Measurements from ENCODE around the gene DENND5A. TPM values are rescaled to one million over a fixed set of nuclear protein-coding genes. Genes with fewer than 3 reads are reported as not detected.

The DENND5A gene
- total and polyA plus RNA-seq, 2 of the 8 experiments (the other 6 are each of a cell fraction or from before 2014, with no cell fraction given): 65.7 to 139 TPM

GRCh38 chr11:9170450-9170849 lies 94.7 kb downstream of the DENND5A start:
- POLR2A ChIA-PET (ENCODE audit: partially characterized antibody): interaction anchor here (0.6 to 1.0 kb wide), 2 partner anchors 41 to 192 kb away, joined by 3 read pairs; no protein-coding TSS in a partner anchor
- H4K20me1 ChIP-seq (replicated peaks in 1 of 2; ENCODE audit: control insufficient read depth in 1 of 2, insufficient read depth in 2 of 2, low read length in 2 of 2): no peaks in the 10 kb centered on the region
- FAIRE-seq: no peak
- TF ChIP-seq ATF2 (IDR thresholded peaks at IDR 0.05; ENCODE audit: low read length): no peak
- no peak for TF ChIP-seq BACH1 (IDR thresholded peaks at IDR 0.05; ENCODE audit: low read length)
- TF ChIP-seq SRF (IDR thresholded peaks at IDR 0.05; ENCODE audit: low read depth, low read length): no peak

More at GRCh38 chr11:9170450-9170849, 94.7 kb downstream of the DENND5A start:
- H2BK15ac ChIP-seq (ENCODE audit: low read length): no peak overlapping the region
- no peak overlapping the region for H3K4me2 ChIP-seq (ENCODE audit: insufficient read depth in 1 of 2, low read depth in 2 of 2, low read length in 2 of 2)
- H3K9ac ChIP-seq (replicated peaks in 1 of 4; ENCODE audit: extremely low read depth in 1 of 4, low read depth in 3 of 4, low read length in 3 of 4): no peak overlapping the region
- no peak overlapping the region for H2AK5ac ChIP-seq (ENCODE audit: low read depth, low read length)
- CTCF ChIA-PET (ENCODE audit: partially characterized antibody): interaction anchor here (0.6 to 1.3 kb wide), 7 partner anchors 13 to 558 kb away, joined by 3 to 4 read pairs (median 3); no protein-coding TSS in a partner anchor
- WGBS, 2 experiments (ENCODE audit: extremely low coverage in 1 of 2, insufficient coverage in 1 of 2, insufficient read length in 1 of 2, insufficient replicate concordance in 2 of 2, low coverage in 1 of 2, low lambda C conversion rate in 2 of 2, missing lambda C conversion rate in 1 of 2): 77% methylated on average over 2 of the region's 2 CpGs; no CpG with 5 or more reads in 1 of the 2 experiments
- H3K23me2 ChIP-seq (ENCODE audit: low read depth, low read length): no peaks in the 10 kb centered on the region
- no peak overlapping the region for H3K56ac ChIP-seq (replicated peaks; ENCODE audit: insufficient read length, low read depth, low read length)
- no peak overlapping the region for H4K91ac ChIP-seq (replicated peaks; ENCODE audit: insufficient read length, low read length)
- H2AFZ ChIP-seq (ENCODE audit: low read length): no peak overlapping the region
- H3K79me1 ChIP-seq (ENCODE audit: low read depth, low read length): no peaks in the 10 kb centered on the region; the same call in 1 of the 2 replicates
- no peak overlapping the region for H2BK120ac ChIP-seq (replicated peaks; ENCODE audit: low read depth, low read length)
- no peak for DNase-seq (ENCODE audit: low read depth in 1 of 2, low spot score in 2 of 2)
- H3K36me3 ChIP-seq (ENCODE audit: control insufficient read depth in 2 of 4, insufficient read depth in 4 of 4, low read length in 3 of 4): peaks cover 8 to 20% (median 13%) of the 10 kb centered on the region in 4 experiments; a peak in 6 of 8 replicates
- no peaks in the 10 kb centered on the region for H3K79me2 ChIP-seq (ENCODE audit: control insufficient read depth in 1 of 2, insufficient read depth in 2 of 2, low read length in 2 of 2)
- no peak overlapping the region for H4K8ac ChIP-seq (ENCODE audit: extremely low read depth, insufficient read depth, low read length)
- H4K5ac ChIP-seq (ENCODE audit: insufficient read length, low read depth, low read length): no peak overlapping the region
- no peak overlapping the region for H3K4me3 ChIP-seq (ENCODE audit: extremely low read depth in 1 of 4, insufficient read depth in 2 of 4, low read depth in 3 of 4, low read length in 4 of 4)
- no peak overlapping the region for H2BK5ac ChIP-seq (ENCODE audit: low read depth, low read length)
- H3K27ac ChIP-seq (ENCODE audit: low read depth, low read length): no peak overlapping the region
- H3K27me3 ChIP-seq (replicated peaks in 1 of 4; ENCODE audit: control insufficient read depth in 3 of 4, extremely low read depth in 1 of 4, insufficient read depth in 3 of 4, low read length in 3 of 4): no peaks in the 10 kb centered on the region
- no peak overlapping the region for H2BK20ac ChIP-seq (ENCODE audit: low read length)
- no peak overlapping the region for H2BK12ac ChIP-seq (ENCODE audit: low read depth, low read length)
- no peaks in the 10 kb centered on the region for H3K4me1 ChIP-seq (replicated peaks in 1 of 4; ENCODE audit: control insufficient read depth in 3 of 4, insufficient read depth in 4 of 4, low read length in 3 of 4)
- no peak overlapping the region for H3K18ac ChIP-seq (ENCODE audit: extremely low read depth, low read length)
- no peak overlapping the region for H3K4ac ChIP-seq (replicated peaks; ENCODE audit: insufficient read length, low read depth, low read length)
- no peak overlapping the region for H3K23ac ChIP-seq (ENCODE audit: insufficient read length)
- H3K9me3 ChIP-seq (ENCODE audit: insufficient read depth in 2 of 2, low read depth in 1 of 2, low read length in 1 of 2): no peaks in the 10 kb centered on the region
- no peak overlapping the region for H3K14ac ChIP-seq (ENCODE audit: insufficient read length)

Data from H1 (cell line).